ENCODE results near the gene FBF1. TPM values are rescaled to one million over a fixed set of nuclear protein-coding genes. Genes with fewer than 3 reads are reported as not detected.
"Not testable (repeated sequence)": the region's sequence is repeated elsewhere in the genome, so short reads cannot be mapped to it uniquely, and the experiment has no call there.

Gene FBF1
- total and polyA plus RNA-seq, 2 of the 4 experiments (the other 2 are of a cell fraction) = 4.5 to 8.0 TPM

GRCh38 chr17:75864887-75865286 lies 76.0 kb downstream of the FBF1 start:
- H3K56ac ChIP-seq (ENCODE audit: extremely low read depth, insufficient read depth, low read length); ATAC-seq (ENCODE audit: low read depth); H3K9ac ChIP-seq (ENCODE audit: low read depth, low read length); H4K20me1 ChIP-seq (ENCODE audit: insufficient read depth, low read length); dilution Hi-C loops (cut with HindIII; ENCODE audit: low sequenced_read_pairs, unreplicated experiment); in situ Hi-C loops (cut with MboI; ENCODE audit: low sequenced_read_pairs); H3K18ac ChIP-seq (ENCODE audit: low read depth, low read length); H3K79me1 ChIP-seq (ENCODE audit: low read depth in 1 of 2, low read length in 2 of 2); H3K27me3 ChIP-seq (ENCODE audit: control insufficient read depth, insufficient read depth, low read length); DNase-seq; BruUV-seq (replicated peaks); H3K36me3 ChIP-seq (ENCODE audit: control insufficient read depth, insufficient read depth, low read length); H2BK5ac ChIP-seq (ENCODE audit: low read depth, low read length, poor library complexity, severe bottlenecking); H3K4me2 ChIP-seq (ENCODE audit: low read depth, low read length); H3K4me3 ChIP-seq (ENCODE audit: insufficient read depth, low read depth, low read length); H4K5ac ChIP-seq (ENCODE audit: low read depth, low read length); H3K9me3 ChIP-seq (ENCODE audit: control insufficient read depth, insufficient read depth, low read length); H4K91ac ChIP-seq (ENCODE audit: insufficient read depth, low read depth, low read length); H2BK15ac ChIP-seq (ENCODE audit: low read depth, low read length); intact Hi-C loops (cut with micrococcal nuclease): not testable (repeated sequence)
- H2BK20ac ChIP-seq (ENCODE audit: low read depth, low read length) = peak overlapping the region; percentile 47; the same call in 1 of the 2 replicates
- H3K4me1 ChIP-seq (ENCODE audit: control insufficient read depth, insufficient read depth, low read length) = peaks cover 16% of the 10 kb centered on the region
- H3K4ac ChIP-seq (ENCODE audit: low read depth, low read length) = peak overlapping the region; percentile 78
- H3K14ac ChIP-seq (replicated peaks; ENCODE audit: low read depth, low read length) = peak overlapping the region; percentile 64; the same call in 1 of the 2 replicates
- 0 out of 2 replicates have a peak overlapping the region, but pooled peaks have one; percentile 15 for H3K23ac ChIP-seq (ENCODE audit: low read depth, low read length)
- H2AFZ ChIP-seq (replicated peaks; ENCODE audit: low read length, poor library complexity) = peak overlapping the region; percentile 14
- peak overlapping the region; percentile 33; the same call in 1 of the 2 replicates for H2BK120ac ChIP-seq (ENCODE audit: low read depth, low read length)
- peak overlapping the region; percentile 2 for H2AK9ac ChIP-seq (replicated peaks; ENCODE audit: low read depth, low read length, poor library complexity)
- peak overlapping the region; percentile 36 for H2AK5ac ChIP-seq (ENCODE audit: low read depth, low read length)
- H3K9me1 ChIP-seq (ENCODE audit: insufficient read depth, low read length) = 0 out of 2 replicates have a peak, but pooled peaks cover 12% of the 10 kb centered on the region
- CTCF ChIA-PET = interaction anchor here (0.6 kb wide), 1 partner anchor 61 kb away, joined by 5 read pairs; no protein-coding TSS in a partner anchor
- POLR2A ChIA-PET (ENCODE audit: unreplicated experiment) = interaction anchor here (0.6 to 1.0 kb wide), 3 partner anchors 10 to 88 kb away, joined by 3 to 13 read pairs (median 3); partner anchors contain the start of gene WBP2
- peak overlapping the region in 1 of 2 experiments; percentile 17; a peak in 2 of 4 replicates for H4K8ac ChIP-seq (ENCODE audit: low read depth in 2 of 2, low read length in 2 of 2)
- 100% methylated on average over 2 of the region's 4 CpGs; no CpG with 5 or more reads in 1 of the 2 experiments for WGBS, 2 experiments (ENCODE audit: extremely low coverage in 2 of 2, insufficient read length in 1 of 2)
- peak overlapping the region; percentile 39; the same call in 1 of the 2 replicates for H3K27ac ChIP-seq (ENCODE audit: insufficient read depth, low read length)
